ENCODE results near the gene RNH1.

RNH1 gene

DNA sequence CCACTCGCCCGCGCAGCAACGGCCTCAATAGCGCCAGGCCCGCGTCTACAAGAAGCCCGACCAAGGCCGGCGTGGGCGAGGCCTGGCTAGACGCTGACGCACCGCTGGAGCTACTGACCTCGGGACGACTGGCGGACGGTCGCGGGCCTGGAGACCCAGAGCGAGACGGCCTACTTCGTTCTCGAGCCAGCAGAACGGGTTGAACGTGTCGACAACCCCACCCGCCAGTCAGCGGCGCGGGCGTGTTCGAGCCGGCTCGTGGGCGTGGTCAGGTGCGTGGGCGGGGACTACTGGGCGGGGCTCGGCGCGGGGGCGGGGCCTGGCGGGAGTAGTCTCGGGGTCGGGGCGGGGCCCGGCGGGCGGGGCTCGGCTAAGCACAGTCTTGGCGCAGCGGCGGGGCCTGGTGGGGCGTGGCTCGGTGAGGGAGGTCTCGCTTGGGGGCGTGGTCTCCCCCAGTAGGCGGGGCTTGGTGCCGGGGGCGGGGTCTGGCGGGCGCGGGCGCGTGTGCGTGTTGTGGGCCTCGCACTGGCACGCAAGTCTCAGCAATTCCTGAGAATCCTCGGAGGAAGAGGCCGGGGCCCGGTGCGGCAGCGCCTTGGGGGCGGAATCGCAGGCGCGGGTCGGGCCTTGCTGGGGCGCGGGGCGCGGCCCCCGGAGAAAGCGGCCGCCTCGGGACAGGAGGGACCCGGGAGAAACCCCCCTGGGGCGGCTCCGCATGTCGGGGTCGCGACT lies at the start of gene RNH1:
RNH1 (minus strand) TSS at position 248 of the 732 bp plus-strand sequence. CDS start 5,080 bp downstream, outside the sequence.
- peak; percentile 100 for DNase-seq

GRCh38 chr11:555780-556661 lies 49.0 kb upstream of the RNH1 start:
- DNase-seq, result no peak

GRCh38 chr11:555227-555779 lies 48.3 kb upstream of the RNH1 start:
- no peak for DNase-seq

DNA sequence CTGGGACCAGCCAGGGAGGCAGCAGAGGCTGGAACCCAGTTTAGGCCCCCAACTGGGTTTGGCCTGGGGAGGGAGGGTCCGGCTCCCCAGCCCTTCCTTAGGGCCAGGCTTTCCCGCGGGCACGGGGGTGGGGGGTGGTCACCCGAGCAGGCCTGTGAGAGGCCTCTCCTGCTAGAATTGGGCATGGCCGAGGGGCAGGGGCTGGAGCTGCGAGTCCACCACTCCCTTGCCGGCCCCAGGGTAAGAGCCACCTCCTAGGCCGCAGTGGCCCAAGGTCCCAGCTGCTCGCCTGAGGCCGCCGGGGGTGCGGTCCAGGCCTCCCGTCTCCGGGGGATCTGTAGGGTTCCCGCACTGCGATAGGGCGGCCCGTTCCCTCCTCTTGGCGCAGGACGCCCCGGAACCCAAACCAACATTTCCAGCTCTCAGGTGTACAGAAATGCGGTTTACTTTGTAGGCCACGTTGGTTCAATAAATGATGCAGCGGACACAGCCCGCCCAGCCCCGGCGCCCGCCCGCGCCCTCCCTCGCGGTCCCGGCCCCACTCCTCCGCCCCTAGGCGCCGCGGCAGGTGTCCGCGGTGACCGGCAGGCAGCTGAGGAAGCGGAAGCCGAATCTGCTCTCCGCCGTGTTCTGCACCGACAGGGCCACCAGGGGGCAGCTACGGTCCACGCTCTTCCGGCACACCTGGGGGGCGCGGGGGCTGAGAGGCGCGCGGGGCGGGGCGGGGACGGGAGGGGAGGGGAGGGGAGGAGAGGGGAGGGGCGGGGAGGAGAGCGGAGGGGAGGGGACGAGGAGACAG lies 47.6 kb upstream of the RNH1 start:
- peak; percentile 74 for DNase-seq

GRCh38 chr11:553988-554340 lies 46.9 kb upstream of the RNH1 start:
- no peak for DNase-seq

GRCh38 chr11:553083-553987 lies 46.3 kb upstream of the RNH1 start:
- no peak for DNase-seq

GRCh38 chr11:551596-551995 lies 44.6 kb upstream of the RNH1 start:
- DNase-seq, result no peak

- no peak for DNase-seq
These were observed 44.1 kb upstream of the RNH1 start for GRCh38 chr11:551131-551530.

GRCh38 chr11:550746-551085 lies 43.7 kb upstream of the RNH1 start:
- no peak for DNase-seq

- DNase-seq, result no peak
These were observed 43.1 kb upstream of the RNH1 start for GRCh38 chr11:550021-550745.

DNA sequence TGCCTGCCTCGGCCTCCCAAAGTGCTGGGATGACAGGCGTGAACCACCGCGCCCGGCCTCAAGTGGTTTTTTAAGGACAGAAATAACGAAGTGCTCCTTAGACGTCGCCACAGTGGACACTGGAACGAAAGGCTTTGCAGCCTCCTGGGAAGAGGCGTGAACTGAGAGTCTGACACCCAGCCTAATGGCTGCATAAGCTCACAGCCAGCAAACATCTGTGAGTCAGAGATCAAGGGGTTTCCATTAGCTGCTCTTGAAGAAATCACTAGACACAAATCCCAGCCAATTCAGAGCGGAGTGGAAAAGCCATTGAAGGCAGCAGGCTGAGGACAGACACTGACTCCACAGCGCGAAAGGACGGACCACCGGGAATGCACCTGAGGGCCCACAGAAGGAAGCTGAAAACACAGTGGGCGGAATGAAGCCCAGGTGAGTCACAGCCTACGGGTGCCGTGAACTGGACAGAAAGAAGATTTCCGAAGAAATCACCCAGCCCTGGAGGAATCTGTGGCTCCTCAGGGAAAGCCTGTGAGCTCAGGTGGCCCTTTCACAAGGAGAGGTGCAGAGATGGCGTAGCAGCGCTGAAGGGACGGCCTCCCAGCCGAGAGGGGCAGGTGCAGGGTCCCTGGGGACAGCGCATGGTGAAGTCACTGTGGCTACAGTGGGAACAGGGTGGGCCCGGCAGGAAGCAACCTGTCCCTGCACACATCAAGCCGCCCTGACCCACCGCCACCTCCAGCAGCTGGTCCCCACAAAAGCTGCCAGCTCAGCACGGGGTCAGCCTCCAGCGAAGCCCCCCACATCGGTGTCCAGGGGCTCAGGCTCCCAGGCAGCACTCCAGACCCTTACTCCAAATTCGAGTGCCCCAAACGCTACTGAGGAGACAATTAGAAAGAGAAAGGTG lies 41.9 kb upstream of the RNH1 start:
- no peak for DNase-seq

DNA sequence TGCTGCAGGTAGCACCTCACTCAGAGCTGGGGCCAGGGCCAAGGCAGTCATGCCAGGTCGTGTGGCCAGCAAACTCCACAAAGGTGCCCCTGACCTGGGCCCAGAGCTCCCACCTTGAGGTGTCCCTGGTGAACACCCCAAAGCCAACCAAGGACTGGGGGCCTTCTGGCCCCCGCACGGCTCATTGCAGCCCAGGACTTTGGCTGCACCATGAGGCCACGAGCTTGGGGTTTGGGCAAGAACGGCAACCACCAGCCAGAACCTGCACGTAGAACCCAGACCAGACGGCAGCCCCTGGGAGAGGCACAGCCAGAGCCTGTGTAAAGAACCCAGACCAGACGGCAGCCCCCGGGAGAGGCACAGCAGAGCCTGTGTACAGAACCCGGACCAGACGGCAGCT lies 38.1 kb upstream of the RNH1 start:
- no peak for DNase-seq

- no peak for DNase-seq
These were observed 37.8 kb upstream of the RNH1 start for GRCh38 chr11:544817-545166.

DNA sequence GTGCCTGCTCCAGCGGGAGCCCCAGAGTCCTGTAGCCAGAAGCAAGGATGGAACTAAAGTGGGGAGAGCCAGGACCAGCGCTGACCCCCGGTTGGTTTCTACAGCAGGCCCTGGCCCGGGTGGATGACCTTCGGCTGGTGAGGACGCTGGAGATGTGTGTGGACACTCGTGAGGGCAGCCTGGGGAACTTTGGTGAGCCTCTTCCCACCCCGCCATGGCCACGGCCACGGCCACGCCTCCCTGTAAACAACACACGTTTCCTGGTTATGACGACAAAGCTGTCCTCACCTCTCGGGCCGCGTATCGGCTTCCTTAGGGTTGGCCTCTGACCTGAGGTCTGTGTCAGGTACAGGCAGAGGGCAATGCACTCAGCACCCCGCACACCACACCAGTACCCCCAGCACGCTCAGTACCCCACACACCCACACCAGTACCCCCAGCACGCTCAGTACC lies 34.4 kb upstream of the RNH1 start:
- peak; percentile 29 for DNase-seq

GRCh38 chr11:540583-541432 lies 33.8 kb upstream of the RNH1 start:
- no peak for DNase-seq

DNA sequence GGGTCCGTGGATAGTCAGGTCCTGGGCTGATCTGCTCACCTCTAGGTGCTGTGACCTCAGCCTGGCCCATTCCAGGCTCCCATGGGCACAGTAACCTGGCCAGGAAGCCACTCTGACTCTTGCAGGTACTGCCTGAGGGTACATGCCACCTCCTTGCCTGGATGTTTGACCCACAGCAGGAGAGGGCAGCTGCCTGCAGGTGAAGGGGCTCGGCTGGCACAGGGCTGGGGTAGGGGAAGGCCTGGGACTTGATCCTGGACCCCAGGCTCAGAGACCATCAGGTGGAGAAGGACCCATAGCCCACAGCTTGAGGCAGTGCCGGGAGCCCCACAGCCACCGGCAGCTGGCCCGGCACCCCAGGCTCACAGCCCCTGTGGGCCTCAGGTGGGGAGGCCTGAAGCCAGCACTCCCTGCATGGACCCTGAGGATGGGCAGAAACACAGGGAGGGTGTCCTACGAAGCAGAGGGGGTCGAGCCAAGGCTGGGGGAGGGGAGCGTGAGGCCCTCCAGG lies 33.0 kb upstream of the RNH1 start:
- DNase-seq, result no peak

GRCh38 chr11:538431-539051 lies 31.5 kb upstream of the RNH1 start:
- DNase-seq, result no peak

GRCh38 chr11:537622-538430 lies 30.8 kb upstream of the RNH1 start:
- DNase-seq, result no peak

All from activated CD4-positive, CD25-positive, alpha-beta regulatory T cell treated with anti-CD3 and anti-CD28 coated beads, Interleukin-2, amount 50 U/mL, for 72 hours (primary cell).